PFSK-1 (cell line): Measurements from ENCODE around the gene SLC38A10.

Experiments
- FOXP2 ChIP-seq: optimal IDR thresholded peaks from 2 replicates; pipeline ENCODE3; 2011; ENCODE audit warnings: borderline replicate concordance, control low read depth, inconsistent platforms; ENCODE audit not compliant: insufficient read depth; ENCODE audit errors: extremely low read length, extremely low read depth
- POLR2AphosphoS5 ChIP-seq: IDR thresholded peaks from 2 replicates; pipeline ENCODE4 v1.6.1; 2012; ENCODE audit warnings: low read depth, mild to moderate bottlenecking, control low read depth, low read length, moderate library complexity
- REST ChIP-seq, 2 experiments: IDR thresholded peaks; 2 replicates each; pipeline versions ENCODE4 v1.6.1 to v1.8.0; 2011 to 2012; ENCODE audit warnings: low read depth in 2 of 2, low read length in 2 of 2, control low read depth in 1 of 2, inconsistent platforms in 1 of 2, mild to moderate bottlenecking in 1 of 2, moderate library complexity in 1 of 2; ENCODE audit not compliant: insufficient read depth in 1 of 2
- SIN3A ChIP-seq: IDR thresholded peaks from 2 replicates; pipeline ENCODE4 v1.6.1; 2012; ENCODE audit warnings: mild to moderate bottlenecking, low read length, moderate library complexity, borderline replicate concordance; ENCODE audit not compliant: insufficient read depth
- TAF1 ChIP-seq: IDR thresholded peaks from 2 replicates; pipeline ENCODE4 v1.6.1; 2012; ENCODE audit warnings: low read length, control low read depth, borderline replicate concordance; ENCODE audit not compliant: insufficient read depth

The SLC38A10 gene

DNA sequence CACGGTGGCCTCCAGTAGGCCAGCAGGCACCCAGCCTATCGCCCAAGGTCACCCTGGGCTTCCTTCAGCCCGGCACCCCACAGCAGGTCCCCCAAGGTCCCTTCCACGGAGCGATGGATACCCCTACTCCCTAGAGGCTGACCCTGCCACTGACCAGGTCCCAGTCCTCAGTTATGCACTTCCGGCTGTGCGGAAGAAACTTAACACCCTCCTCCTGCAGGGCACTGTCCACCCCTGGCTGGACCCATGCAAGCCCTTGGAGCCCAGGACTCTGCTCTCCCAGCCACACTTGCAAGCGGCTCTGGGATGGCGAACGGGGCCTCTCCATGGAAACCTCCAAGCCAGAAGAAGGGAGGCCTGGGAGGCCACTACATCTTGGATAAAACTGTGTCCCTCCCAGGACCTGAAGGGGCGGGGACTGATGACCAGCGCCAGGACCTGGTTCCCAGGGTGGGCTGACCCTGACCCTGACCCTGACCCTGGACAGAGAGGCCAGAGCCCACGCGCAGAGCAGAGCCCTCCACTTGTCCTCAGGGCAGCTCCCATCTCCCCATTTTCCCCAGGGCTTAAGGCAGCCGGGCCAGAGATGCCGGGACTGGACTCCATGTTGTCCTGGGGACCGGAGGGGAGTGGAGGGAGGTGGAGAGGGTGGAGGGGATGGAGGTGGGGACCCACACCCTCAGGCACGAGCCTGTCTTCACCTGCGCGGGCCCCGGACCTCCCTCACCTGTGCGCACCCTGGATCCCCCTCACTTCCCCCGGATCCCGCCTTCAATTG, 73.1 kb downstream of the SLC38A10 start:
- TF ChIP-seq POLR2AphosphoS5: no peak

DNA sequence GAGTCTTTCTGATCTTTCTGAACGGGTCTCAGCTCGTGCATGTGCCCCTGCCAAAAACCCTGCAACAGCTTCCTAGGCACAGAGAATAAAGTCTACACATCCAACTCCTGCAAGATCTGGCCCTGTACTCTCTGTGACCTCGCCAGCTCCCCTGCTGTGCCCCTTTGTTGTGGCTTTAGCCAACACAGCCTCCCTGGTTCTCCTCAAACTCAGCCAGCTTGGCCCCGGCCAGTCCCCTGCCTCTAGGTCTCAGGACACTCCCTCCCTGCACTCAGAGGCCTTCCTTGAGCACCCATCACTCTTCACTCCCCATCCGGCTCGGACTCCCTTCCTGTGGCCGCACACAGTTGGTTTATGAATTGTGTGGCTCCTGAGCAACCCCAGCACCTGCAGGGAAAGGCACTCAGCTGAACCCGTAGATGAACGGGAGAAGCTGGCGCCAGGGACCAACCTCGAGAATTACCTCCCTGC, 73.7 kb downstream of the SLC38A10 start:
- TF ChIP-seq SIN3A (no peak), POLR2AphosphoS5 (no peak), TAF1 (no peak), FOXP2 (no peak), REST (IDR thresholded peaks at IDR 0.05; ENCODE audit: insufficient read depth in 1 of 2, low read depth in 2 of 2, low read length in 2 of 2) (no peak)

DNA sequence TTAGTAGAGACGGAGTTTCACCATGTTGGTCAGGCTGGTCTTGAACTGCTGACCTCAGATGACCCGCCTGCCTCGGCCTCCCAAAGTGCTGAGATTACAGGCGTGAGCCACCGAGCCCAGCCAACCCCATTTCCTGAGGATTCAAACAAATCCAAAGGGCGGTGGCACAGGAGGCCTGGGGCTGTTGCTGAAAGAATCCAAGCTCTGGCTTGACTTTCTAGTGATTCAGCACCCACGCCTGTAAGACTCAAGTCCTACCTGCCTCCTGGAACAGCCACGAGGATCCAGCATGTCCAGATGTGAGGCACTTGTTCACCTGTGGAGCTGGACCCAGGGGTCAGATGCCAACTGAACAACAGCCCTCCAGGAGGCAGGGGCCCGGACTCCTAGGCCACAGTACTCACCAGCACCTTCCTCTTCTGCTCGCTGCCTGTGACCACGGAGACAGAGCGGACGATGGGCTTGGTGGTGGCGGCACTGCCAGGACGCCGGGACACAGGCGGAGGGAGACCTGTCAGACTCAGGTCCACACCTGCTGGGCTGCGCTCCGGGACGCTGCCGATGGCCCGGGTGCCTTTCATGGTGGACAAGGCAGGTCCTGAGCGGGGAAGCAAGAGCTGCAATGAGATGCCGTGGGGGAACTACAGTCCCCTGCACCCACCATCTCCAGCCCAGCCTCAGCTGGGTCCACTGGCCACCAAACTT, 75.5 kb downstream of the SLC38A10 start:
- no peak for TF ChIP-seq POLR2AphosphoS5
- TF ChIP-seq SIN3A: no peak
- no peak for TF ChIP-seq FOXP2
- no peak for TF ChIP-seq REST (IDR thresholded peaks at IDR 0.05; ENCODE audit: insufficient read depth in 1 of 2, low read depth in 2 of 2, low read length in 2 of 2)
- TF ChIP-seq TAF1: no peak

DNA sequence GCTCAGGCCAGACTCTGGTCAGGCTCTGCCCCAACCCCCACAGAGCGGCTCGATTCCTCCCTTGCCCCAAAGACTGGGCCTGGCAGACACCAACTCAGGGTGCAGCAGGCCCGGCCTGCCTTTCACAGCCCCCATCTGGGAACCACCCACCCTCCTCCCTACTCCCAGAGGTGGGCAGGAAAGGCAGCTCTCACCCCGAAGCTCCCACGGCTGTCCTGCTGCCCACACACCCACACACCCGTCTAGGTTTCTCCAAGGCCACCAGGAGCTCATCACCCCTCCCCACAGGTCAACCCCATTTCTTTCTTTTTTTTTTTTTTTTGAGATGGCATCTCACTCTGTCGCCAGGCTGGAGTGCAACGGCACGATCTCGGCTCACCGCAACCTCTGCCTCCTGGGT, 76.1 kb downstream of the SLC38A10 start:
- TF ChIP-seq REST (IDR thresholded peaks at IDR 0.05; ENCODE audit: insufficient read depth in 1 of 2, low read depth in 2 of 2, low read length in 2 of 2) (no peak), POLR2AphosphoS5 (no peak), FOXP2 (no peak), SIN3A (no peak), TAF1 (no peak)

GRCh38 chr17:81218459-81218858, 76.6 kb downstream of the SLC38A10 start:
- TF ChIP-seq TAF1 (no peak), FOXP2 (no peak), SIN3A (no peak), REST (IDR thresholded peaks at IDR 0.05; ENCODE audit: insufficient read depth in 1 of 2, low read depth in 2 of 2, low read length in 2 of 2) (no peak), POLR2AphosphoS5 (no peak)
